Stimulated activated CD8-positive, alpha-beta memory T cell treated with anti-CD3 and anti-CD28 coated beads, Interleukin-4, amount 100 ng/mL, for 4 hours (primary cell): ENCODE measurements around the gene NAA35.
"Not testable (repeated sequence)": the region's sequence is repeated elsewhere in the genome, so short reads cannot be mapped to it uniquely, and the experiment has no call there.

ENCODE experiments used
- DNase-seq, 2 donors: peaks; one replicate each; pipeline ENCODE4 v3.0.0-alpha.2; 2020; ENCODE audit warnings: low read depth in 2 of 2, low spot score in 1 of 2

The NAA35 gene

DNA sequence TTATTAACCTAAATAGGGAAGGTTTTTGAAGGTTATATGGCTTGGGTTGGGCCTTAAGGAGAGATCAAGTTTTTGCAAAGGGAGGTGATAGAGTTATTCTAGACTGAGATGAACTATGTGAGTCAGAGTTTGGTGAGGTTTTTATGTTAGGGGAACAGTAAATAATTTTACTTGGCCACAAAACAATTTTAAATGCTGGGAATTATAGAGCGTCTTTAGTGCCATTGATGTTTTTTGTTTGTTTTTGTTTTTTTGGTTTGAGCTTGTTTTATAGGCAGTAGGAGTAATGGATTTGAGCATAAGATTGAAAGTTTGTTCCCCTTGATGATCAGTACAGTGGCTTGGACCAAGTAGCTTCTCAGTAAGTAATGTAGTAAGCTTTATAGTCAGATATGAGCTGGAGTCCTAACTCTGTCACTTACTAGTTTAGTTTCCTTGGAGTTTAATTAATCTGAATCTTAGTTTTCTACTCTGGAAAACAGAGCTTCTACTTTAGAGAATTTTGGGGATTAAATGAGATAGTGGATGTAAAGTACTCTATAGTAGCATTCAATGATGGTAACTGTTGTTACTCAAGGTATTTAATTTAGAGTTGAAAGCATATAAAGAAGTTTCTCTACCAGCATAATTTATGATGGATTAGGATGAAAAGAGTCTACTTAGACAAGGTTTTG lies 2.9 kb downstream of the NAA35 start:
- DNase-seq, result no peak

DNA sequence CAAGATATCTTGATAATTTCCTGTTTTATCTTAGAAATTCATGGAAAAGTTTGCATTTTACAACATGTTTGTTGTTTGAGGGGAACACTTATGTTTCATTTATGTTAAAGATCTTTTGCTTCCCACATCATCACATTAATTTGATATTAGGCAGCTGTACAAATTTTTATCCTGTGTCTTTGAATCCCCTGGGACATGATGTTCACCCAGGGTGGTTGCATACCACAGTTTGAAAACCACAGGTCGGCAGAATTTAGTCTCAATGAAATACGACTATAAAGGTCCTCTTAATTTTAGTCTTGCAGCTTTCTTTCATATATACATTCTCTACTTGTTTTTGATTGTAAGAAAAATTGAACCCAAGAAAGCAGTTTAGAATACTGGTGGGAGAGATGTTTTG lies 3.7 kb downstream of the NAA35 start:
- DNase-seq, result no peak

DNA sequence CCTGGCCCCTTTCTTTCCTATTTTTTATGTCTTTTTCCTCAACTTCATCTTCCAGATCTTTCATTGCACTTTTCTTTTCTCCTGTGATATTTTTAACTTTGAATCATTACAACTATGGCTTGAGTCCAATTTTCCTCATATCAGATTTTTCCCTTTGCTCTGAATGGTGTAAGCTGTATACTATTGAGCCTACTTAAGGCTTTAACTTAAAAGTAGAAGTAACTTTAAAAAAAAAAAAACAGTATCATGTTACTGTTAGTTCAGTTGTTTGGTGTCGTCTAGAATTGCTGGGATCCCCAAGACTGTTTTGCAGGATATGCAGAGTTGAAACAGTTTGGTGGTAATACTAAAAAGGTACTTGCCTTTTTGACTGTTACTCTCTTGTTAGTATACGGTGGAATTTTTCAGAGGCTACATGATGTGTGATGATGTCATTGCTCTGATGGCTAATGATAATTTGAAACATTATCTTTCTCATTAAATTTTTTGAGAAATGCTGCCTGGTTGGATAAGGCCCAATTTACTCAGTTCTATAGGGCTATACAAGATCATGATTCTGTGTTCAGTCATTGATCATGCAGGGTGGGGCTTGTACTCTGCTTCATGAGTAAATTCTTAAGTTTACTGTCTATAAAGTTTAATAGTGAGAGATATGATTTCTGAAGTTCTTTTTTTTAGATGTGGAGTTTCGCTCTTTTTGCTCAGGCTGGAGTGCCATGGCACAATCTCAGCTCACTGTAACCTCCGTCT lies 8.8 kb downstream of the NAA35 start:
- DNase-seq, result no peak

DNA sequence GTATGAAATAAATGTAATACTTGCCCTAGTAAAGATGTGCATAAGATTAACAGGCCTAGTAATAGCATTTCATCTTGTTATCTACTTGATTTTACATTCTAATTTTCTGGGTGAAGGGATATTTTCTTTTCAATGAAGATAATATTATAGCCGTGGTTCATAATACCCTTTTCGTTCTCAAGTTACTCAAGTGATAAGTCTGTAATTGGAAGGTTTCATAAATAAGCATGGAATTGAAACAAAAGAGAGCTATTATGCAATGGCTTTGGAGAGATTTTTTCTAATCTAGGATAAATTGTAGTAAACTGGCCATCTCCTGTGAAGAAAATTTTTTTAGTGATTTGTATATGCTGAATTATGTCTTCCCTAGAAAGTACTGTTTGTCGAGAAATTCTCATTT lies 19.0 kb downstream of the NAA35 start:
- no peak for DNase-seq

GRCh38 chr9:85960688-85961093 lies 19.7 kb downstream of the NAA35 start:
- no peak for DNase-seq

GRCh38 chr9:85964526-85964925 lies 23.6 kb downstream of the NAA35 start:
- DNase-seq, result no peak

- DNase-seq, result no peak
Observed at GRCh38 chr9:85964949-85965348, 24.0 kb downstream of the NAA35 start.

GRCh38 chr9:85969727-85970126 lies 28.8 kb downstream of the NAA35 start:
- no peak for DNase-seq

DNA sequence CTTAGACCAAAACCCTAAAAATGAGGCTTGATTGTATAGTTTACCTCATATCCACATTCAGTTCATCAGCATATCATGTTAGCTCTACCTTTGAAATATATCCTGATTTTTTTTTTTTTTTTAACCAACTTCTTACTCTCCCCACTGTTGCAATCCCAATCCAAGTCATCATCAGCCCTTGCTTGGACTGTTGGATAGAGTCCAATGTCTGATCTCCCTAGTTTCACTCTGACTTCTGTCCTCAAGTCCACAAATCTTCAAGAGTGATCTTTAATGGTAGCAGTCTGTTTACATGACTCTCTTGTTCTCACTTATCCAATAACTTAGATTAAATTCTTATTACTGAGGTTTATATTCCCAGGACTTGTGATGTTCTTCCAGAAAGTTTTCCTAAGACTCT lies 30.8 kb downstream of the NAA35 start:
- no peak for DNase-seq

DNA sequence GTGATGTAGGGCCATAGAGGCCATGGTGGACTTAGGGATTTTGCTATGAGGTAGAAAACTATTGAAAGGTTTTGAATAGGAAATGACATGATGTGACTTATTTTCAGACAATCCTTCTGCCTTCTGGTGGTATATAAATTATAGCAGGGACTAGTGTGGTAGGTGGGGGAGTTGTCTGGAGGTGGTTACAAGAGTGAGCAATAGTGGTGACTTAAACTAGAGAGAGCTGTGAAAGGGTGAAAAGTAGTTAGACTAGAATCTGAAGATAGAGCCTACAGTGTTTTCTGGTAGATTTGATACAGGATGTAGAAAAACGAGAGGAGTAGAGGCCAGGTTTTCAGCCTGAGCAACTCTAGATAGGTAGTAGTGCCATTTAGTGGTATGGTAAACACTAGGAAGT lies 32.3 kb downstream of the NAA35 start:
- DNase-seq, result no peak

DNA sequence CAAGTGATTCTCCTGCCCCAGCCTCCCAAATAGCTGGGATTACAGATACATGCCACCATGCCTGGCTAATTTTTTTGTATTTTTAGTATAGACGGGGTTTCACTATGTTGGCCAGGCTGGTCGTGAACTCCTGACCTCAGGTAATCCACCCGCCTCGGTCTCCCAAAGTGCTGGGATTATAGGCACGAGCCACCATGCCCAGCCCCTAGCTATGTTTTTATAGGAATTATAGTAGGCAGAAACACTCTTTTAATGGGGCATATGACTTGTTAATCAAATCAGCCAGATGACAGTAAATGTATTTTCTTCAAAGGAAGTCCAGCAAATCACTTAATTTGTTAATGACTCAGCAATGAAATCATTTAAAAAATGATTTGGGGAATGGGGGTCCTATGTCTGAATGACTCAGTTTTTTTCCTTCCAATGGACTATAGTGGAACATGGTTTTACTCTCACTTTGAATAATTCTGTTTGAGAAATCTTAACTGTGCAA lies 33.2 kb downstream of the NAA35 start:
- not testable (repeated sequence) for DNase-seq

- DNase-seq, result no peak
Observed at GRCh38 chr9:85978496-85978895, 37.5 kb downstream of the NAA35 start.

GRCh38 chr9:85981369-85981768 lies 40.4 kb downstream of the NAA35 start:
- DNase-seq, result no peak

GRCh38 chr9:85984457-85984856 lies 43.5 kb downstream of the NAA35 start:
- DNase-seq, result no peak

DNA sequence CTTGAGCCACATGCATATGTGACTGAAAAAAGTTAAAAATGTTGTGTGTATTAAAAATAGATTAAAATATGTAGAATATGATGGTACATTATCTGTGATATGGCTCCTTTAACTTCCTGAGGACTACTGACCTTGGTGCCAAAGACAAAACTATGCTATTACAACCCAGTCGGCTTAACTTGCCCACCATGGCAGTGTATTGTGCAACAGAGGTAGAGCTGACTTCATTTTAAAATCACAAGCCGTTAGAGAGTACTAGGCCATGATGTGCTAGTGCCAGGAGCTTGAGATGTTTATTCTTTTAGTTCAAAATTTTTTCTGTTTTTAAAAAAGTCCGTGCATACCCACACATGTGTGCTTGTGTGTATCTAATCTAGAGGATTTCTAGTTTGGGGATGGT lies 46.3 kb downstream of the NAA35 start:
- DNase-seq, result no peak

GRCh38 chr9:85994191-85994590 lies 53.2 kb downstream of the NAA35 start:
- DNase-seq, result no peak

DNA sequence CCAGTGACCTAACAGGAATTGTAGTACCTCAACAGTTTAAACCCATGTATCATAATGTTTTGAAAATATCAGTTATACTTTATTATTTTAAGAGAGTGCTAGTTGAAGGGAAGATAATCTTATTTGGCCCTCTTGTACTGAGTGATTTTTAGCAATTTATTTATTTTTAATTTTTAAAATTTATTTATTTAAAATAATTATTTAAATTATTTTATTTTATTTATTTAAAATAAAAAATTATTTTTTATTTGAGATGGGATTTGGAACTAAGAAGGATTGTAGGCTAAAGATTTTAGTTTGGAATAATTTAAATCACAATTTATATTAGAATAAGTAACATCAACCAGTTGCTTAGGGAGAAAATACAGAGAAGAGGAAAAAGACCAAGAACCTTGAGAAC lies 54.2 kb downstream of the NAA35 start:
- no peak for DNase-seq

- DNase-seq, result no peak
Observed at GRCh38 chr9:85995599-85995998, 54.7 kb downstream of the NAA35 start.

- DNase-seq, result no peak
Observed at GRCh38 chr9:86005253-86005775, 64.4 kb downstream of the NAA35 start.

DNA sequence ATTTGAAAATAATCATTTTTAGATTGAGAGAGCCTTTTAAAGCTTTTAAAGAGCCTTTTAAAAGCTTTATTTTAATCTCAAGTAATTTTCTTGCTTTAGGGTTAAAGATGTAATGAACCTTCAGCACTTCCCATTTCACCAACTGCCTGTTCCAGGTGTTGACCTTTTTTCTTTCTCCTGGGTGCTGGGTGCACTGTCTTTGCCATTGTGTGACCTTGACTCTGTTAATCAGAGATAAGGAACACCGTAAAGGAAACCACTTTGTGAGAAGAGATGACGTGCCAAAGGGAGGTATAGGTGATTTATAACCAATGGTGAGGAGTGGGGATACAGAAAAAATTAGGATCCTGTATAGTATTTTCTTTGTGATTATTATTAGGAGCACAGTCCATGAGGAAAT lies 68.2 kb downstream of the NAA35 start:
- no peak for DNase-seq

- DNase-seq, result no peak
Observed at GRCh38 chr9:86020731-86021130, 79.8 kb downstream of the NAA35 start.

DNA sequence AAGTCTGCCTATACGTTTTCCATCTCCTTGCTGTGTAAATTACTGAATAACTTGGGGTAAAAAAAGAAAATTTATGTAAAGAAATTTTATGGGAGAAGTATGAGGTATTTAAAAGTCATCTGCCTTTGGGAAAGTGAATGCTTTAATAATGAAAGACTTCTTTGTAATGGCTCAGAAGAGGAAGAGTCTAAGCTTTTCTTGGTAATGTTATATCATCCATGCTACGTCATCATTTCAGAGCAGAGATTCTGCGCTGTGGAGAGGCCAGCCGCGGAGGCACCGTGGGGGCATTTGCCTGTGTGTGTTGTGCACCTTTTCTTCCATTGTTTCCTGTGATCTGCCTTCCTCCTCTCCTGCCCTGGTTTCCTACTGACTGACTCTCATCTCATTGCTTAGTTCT lies 80.2 kb downstream of the NAA35 start:
- DNase-seq, result no peak
